HG03354 (cell line): Measurements from ENCODE around the gene GRIN2D.
"Not testable (repeated sequence)": the region's sequence is repeated elsewhere in the genome, so short reads cannot be mapped to it uniquely, and the experiment has no call there.

Source experiments
- ATAC-seq: cut with Tn5 transposase; IDR thresholded peaks from one replicate; pipeline ENCODE4 v1.9.1; 2021; ENCODE audit warnings: mild to moderate bottlenecking; ENCODE audit not compliant: unreplicated experiment, poor library complexity, severe bottlenecking

The GRIN2D gene

DNA sequence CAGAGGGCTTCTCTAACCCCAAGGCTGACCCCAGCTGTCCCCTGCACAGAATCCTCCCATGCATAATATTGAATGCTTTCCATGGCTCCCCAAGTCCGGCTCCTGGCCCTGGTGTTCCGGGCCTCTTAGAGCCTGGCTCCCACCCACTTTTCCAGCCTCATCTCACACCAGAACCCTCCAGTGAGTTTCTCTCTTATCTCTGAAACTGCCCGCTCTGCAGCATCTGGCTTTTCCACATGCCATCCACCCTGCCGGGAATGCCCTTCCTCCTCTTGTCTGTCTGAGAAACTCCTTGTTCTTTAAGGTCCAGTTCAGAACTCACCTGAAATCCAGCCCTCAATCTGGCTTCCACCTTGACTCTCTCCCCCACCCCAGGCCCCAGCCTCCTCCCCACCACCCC is 22.5 kb upstream of the GRIN2D start:
- ATAC-seq, result no peak

DNA sequence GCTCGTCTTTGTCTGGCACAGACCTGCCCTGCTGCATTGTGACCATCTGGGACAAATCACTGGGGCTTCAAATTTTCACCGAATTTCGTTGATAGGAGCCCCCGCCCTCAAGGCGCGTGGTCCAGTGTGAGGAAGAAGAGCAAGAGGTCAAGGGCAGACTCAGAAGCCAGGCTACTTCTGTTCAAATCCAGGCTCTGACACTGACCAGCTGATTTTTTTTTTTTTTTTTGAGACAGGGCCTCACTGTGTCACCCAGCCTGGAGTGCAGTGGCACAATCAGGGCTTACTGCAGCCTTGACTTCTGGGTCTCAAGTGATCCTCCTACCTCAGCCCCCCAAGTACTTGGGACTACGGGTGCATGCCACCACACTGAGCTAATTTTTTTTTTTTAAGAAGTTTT is 22.1 kb upstream of the GRIN2D start:
- ATAC-seq, result no peak

DNA sequence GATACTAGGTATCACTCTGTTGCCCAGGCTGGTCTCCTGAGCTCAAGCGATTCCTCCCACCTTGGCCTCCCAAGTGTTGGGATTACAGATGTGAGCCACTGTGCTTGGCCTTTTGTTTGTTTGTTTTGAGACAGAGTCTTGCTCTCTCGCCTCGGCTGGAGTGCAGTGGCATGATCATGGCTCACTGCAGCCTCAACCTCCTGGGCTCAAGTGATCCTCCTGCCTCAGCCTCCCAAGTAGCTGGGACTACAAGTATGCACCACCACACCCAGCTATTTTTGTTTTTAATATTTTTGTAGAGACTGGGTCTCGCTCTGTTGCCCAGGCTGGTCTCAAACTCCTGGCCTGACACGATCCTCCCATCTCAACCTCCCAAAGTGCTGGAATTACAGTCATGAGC is 21.7 kb upstream of the GRIN2D start:
- ATAC-seq, result not testable (repeated sequence)

DNA sequence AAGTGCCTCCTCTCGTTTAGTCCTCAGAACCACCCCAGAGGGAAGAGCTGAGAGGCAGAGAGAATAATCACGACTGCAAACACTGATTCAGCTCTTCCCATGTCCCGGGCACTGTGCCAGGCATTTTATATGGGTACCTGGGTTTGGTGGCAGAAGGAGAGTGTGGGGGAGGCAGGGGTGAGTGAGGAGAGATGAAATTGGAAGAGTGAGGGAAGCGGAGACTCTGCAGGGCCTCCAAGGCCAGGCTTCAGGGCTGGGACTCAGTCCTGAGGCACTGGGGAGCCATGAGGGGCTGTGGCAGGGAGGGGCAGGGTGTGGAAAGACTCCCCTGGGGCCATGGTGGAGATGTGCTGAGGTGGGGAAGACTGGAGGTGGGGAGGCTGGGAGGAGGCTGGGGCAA is 20.6 kb upstream of the GRIN2D start:
- ATAC-seq, result no peak

DNA sequence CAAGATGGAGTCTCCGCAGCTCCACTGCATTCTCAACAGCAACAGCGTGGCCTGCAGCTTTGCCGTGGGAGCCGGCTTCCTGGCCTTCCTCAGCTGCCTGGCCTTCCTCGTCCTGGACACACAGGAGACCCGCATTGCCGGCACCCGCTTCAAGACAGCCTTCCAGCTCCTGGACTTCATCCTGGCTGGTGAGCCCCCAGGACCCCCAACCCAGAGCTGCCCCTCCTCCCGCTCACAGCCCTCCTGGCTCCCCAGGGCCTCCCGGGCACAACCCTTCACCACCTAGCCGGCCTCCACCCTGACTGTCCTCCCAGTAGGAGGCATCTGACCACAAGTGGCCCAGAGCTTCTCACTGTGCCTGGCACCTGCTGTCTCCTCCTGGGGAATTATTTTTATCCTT is 19.9 kb upstream of the GRIN2D start:
- no peak for ATAC-seq

DNA sequence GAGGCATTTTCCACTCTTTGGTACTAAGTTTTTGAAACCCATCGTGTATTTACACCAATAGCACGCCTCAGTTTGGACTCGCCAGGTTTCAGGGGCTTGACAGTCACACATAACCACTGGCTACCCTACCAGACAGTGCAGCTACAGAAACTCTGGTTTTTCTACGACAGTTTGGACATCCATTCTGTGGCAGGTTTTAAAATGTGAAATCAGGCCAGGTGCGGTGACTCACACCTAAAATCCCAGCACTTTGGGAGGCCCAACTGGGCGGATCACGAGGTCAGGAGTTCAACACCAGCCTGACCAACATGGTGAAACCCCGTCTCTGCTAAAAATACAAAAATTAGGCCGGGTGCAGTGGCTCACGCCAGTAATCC is 15.3 kb upstream of the GRIN2D start:
- ATAC-seq, result no peak

DNA sequence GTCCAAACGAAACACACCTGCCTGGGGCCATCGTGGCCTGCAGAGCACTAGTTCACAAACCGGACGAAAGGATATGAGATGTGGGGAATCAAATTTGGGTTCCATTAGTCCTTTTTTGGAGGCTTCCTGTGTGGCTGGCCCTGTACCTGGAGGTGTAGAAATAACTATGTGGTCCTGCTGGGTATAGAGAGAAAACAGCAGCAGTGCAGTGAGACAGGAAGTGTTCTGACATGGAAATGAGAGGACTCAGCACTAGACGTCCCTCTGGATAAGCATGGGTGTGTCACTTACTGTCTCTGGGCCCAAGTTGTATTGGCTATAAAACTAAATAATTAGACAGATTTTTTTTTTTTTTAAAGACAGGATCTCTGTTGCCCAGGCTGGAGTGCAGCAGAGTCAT is 14.4 kb upstream of the GRIN2D start:
- no peak for ATAC-seq

DNA sequence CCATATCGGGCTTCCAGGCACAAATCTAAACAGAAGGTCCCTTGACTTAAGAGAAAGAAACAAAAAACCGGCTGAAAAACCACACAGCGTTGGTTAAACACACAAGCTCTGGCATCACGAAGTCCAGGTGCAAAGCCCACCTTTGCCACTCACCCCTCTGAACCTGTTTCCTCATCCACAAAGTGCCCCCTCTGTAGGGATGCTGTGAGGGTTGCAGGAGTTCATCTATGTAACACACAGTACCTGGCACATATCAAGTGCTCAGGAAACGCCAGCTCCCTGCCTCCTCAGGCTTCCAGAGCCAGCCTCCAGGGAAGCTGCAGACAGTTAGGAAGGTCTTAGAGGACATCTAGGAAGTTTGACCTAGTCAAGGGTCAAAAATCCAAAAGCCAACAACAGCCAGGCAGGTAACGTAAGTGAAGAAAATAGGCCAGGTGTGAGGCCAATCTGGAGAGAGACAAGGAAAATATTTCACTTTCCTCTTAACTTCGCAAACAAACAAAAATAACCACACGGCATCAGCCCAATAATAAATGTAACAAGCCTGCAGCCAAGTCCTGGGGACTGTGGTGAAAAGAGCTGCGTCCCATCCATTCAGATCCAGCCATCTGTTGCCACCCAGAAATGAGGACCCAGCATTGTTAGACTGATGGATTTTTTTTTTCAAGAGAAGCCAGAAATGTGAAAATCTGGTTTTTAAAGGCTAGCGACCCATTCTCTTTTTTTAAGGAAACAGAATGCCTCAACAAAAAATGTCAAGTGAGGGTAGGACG is 12.1 kb upstream of the GRIN2D start:
- no peak for ATAC-seq

DNA sequence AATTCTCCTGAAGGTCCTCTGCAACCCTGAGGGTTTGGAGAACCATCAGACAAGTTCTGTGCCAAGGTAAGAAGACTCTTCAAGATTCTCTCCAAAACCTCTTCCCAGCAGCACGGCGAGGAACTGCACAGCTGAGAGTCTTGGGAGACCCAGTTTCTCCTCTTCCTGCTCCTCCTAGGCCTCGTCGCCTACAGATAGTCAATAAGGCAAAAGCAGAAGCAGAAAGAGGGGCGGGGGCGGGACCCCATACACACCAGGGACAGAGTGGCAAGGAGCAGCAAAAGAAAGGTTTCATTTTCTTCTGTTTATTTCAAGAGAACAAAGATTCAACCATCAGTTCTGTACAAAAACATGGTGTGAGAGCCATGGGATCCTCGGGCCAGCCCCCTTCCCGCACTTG is 11.2 kb upstream of the GRIN2D start:
- ATAC-seq, result no peak

DNA sequence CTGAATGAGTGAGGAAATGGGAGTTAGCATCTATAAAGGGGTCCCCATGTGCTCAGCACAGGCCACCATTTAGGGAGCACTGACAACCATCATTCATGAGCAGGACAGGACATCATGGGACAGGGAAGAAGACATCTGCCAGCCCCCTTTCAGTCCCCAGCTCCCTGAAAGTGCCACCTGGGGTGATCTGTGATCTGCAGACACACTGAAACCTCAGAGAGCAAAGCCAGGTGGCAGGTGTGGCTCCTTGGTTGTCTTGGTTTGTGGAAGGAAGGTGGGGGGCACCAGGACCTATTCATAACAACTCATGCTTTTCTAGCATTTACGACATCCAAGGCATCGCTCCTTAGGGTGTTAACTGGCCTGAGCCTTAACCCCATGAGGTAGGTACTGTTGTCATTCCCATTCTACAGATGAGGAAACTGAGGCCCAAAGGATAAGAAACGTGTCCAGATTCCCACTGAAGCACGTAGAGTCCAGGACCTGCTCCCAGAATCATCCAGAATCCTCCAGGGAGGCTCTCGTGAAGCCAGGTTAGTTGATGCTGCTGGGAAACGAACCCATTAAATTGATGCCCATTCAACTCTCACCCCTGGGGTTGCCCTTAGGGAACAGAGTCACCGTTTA is 7.9 kb upstream of the GRIN2D start:
- ATAC-seq, result no peak

DNA sequence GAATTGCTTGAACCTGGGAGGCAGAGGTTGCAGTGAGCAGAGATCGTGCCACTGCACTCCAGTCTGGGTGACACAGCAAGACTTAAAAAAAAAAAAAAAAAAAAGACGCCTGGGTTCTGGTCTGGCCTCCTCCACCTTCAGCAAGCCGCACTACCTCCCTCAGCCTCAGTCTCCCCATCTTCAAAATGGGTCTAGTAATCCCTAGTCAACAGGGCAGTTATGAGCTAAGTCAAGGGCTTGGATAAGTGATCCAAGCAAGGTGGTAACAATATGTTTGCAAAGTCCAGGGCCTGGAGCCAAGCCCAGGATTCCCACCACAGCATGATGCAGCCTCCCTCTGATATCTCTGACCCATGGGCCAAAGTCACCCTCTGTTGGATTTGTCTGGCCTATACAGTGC is 6.5 kb upstream of the GRIN2D start:
- no peak for ATAC-seq

DNA sequence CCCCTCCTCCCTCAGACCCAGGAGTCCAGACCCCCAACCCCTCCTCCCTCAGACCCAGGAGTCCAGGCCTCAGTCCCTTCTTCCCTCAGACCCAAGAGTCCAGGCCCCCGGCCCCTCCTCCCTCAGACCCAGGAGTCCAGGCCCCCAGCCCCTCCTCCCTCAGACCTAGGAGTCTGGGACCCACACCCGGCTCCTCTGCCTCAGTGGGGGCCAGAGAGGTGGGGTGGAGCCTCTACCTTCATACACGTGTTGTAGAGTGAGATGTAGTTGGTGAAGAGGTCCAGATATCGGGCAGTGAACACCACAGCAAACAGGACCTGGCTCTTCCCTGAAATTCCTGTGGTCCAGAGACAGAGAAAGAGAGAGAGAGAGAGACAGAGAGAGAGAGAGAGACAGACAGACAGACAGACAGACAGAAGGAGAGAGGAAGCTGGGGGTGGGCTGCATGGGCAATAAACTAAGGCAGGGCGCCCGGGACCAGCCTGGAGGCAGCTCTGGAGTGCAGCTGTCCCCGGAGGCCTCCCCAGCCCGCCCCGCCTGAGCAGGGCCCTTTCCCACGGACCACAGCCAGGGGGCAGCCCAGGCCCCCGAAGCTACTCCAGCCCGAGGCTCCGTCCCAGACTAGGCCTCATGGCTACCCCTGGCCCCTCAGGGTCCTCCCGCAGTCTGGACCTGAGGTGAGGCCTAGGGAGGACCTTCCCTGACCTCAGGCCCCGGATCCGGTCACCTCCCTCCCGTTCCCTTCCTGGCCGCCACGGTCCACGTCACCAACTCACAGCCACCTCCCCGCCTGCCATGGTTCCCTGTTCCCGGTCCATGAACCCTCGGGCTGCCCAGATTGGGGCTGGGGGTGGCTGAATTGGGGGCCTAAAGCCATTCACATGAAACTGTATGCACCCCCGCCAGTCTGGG is 3.0 kb upstream of the GRIN2D start:
- ATAC-seq, result peak; percentile 56

DNA sequence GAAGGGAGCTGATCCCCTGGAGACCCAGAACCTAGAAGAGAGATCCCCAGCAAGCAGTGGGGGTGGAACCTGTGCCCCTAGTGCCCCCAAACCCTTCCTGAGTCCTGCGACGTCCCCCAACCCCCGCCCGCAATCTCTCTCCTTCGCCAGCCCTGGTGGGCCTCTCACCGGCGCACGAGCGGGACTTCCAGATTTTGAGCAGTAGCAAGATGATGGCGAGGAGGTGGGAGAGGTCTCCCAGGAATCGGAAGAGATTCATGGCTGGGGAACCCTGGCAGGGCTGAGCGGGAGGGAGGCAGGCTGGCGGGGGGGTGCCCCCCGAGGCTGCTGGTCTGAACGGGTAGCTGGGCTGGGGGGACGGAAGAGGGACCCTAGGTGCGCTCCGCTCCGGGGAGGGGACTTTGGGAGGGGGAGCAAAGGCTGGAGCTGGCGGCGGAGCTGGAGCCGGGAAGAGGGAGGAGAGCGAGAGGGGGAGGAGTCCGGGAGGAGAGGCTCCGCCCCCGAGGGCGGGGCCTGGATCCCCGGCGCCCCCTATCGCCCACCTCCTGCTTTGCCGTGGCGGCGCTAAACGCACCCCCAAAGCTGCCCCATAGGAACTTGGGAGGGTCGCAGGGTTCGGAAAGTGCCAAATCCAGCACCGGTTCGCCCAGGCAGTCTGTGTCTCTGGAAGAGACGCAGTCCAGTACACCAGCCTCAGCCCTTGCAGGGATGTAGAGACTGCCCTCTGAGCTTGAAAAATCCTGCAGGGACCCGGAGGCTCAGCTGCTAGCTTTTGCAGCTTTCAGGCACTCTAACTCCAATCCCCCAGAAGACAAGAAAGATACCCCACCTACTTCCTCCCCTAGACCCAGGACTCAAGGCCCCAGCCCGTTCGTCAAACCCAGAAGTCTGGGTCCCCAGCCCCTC is 2.1 kb upstream of the GRIN2D start, which contains the start of gene KDELR1:
KDELR1 (minus strand) TSS at position 452 of the 906 bp plus-strand sequence; CDS start at position 259, 193 bp downstream.
- peak; percentile 79 for ATAC-seq

DNA sequence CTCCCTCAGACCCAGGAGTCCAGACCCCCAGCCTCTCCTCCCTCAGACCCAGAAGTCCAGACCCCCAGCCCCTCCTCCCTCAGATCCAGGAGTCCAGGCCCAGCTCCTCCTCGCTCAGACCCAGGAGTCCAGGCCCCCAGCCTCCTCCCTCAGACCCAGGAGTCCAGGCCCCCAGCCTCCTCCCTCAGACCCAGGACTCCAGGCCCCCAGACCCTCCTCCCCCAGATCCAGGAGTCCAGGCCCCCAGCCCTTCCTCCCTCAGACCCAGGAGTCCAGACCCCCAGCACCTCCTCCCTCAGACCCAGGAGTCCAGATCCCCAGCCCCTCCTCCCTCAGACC is 1.5 kb upstream of the GRIN2D start:
- not testable (repeated sequence) for ATAC-seq

DNA sequence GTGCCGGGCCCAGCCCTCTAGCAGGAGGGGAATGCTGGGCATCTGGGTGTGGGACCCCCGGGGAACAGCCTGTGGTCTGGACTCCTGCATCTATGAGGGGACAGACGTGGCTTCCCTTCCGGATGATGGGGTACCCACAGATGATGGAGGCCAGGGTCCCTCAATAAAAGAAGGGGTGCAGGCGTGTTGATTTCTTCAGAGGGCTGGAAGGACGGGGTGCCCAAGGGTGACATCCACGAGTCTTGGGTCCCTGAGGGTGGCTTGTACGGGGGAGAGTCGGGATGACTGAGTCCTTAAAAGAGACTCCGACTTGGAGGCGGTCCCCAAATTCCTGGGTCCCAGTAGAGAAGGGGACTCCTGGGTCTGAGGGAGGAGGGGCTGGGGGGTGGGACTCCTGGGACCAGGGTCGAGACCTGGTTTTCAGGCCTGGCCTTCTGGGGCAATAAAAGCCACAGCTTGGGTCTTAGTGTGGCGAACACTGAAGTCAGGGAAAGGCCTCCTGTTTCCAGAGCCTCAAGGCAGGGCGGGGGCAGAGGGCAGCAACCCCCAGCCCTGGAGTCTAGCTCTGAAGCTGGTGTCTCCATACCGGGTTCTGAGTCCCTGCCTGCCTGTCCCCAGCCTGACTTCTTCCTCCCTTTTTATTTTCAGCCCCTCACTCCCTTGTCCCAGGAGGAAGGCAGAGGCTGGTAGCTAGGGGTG is 459 bp upstream of the GRIN2D start:
- no peak for ATAC-seq

DNA sequence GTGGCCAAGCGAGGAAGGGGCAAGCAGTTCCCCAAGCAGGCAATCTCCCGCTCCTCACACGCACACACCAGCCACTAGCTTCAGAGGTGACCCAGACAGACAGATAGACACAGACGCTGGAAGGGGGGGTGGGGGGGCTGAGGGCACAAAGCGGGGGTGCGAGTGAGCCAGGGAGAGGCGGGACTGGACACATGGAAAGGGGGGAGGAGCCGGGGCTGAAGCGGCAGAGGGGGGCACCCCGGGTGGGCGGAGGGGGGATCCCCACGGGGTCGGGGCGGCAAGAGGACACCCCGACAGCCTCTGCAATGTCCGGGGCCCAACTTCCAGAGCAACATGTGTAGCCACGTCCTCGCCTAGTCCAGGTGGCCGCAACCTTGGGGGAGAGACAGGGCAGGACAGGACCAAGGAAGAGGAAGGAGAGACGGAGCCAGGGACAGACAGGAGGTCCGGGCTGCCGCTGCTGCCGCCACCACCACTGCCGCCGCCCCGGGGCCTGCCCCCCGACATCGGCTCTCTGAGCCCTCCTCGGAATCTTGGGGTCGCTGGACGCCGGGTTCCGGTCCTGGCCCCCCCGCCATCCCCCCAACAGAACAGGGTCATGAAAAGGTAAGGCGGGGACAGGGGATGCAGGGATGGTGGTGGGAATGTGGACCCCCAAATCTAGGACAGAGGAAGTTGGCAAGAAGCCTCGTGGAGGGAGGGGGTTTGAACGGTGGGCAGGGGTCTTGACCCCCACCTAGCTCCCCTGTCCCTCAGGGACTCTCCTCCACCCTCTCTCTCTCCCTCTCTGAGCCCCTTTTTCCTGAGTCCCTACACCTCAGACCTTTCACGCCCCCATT is 1.1 kb downstream of the GRIN2D start:
- no peak for ATAC-seq

DNA sequence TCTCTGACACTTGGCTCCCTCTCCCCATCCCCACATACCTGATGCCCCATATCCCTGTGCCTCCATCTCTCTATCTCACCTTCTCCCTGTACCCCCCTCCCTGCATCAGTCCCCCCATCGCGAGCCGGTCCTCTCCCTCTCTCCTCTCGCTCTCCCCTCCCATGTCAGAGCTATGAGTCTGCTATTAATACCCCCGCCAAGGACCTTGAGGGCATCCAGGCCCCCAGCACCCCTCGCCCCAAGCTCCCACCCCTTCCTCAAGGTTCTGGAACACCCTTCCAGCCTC is 1.6 kb downstream of the GRIN2D start:
- ATAC-seq, result no peak

DNA sequence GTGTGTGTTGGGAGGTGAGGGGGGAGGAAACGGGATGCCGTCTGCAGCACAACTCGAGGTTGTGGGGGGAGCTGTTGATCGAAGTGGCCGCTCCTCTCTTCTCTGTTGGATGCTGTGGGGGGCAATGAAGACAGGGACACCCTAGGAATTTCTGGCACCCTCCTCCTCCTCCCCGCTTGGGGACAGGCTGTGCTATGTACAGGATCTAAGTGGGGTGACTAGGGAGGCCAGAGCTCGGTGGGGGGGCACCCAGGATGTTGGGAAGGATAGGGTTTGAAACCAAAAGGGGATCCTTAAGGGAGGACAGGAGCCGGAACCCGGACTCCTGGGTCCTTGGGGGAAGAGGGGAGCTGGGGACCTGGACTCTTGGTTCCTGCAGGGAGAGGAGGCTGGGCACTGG is 2.0 kb downstream of the GRIN2D start:
- no peak for ATAC-seq
